H1 (cell line): Measurements from ENCODE around the gene TCL1A. TPM values are rescaled to one million over a fixed set of nuclear protein-coding genes. Genes with fewer than 3 reads are reported as not detected.

Experiments
- CBX5 ChIP-seq: fragments of 300-800, 300-1000 bp; sonication (generic); IDR thresholded peaks from 2 replicates; pipeline ENCODE4 v1.7.1; 2016; ENCODE audit warnings: antibody characterized with exemption, low read length, low read depth
- CHD1 ChIP-seq: IDR thresholded peaks from 2 replicates; pipeline ENCODE4 v1.6.1; 2012; ENCODE audit warnings: low read depth, low read length, improper control_type of control experiment
- CHD7 ChIP-seq: fragments of 300-600 bp; sonication (generic); IDR thresholded peaks from 2 replicates; pipeline ENCODE4 v1.7.1; 2012; ENCODE audit warnings: low read length, moderate library complexity, mild to moderate bottlenecking, inconsistent platforms; ENCODE audit not compliant: insufficient replicate concordance
- CREB1 ChIP-seq: IDR thresholded peaks from 2 replicates; pipeline ENCODE4 v1.6.1; 2012; ENCODE audit warnings: inconsistent platforms
- TEAD4 ChIP-seq: IDR thresholded peaks from 2 replicates; pipeline ENCODE4 v1.6.1; 2012; ENCODE audit warnings: low read depth, low read length, inconsistent platforms, mixed read lengths
- ZNF274 ChIP-seq: IDR thresholded peaks from 2 replicates; pipeline ENCODE4 v1.7.0; 2012; ENCODE audit warnings: low read length, borderline replicate concordance; ENCODE audit errors: extremely low read depth
- polyA plus RNA-seq, 7 experiments: library from polyadenylated mRNA; depleted of rRNA in 3 of 7; stranded (reverse) in 5 of 7; unstranded in 2 of 7; fragments of >200 nt in 5 of 7; fragments of 200-250 nt in 2 of 7; gene quantifications; 1 replicate in 5 of 7; 2 replicates in 1 of 7; 4 replicates in 1 of 7; pipeline versions ENCODE4 v1.2.1 to v1.2.3, GENCODE V29; 2011 to 2013; ENCODE audit warnings: missing spikeins in 2 of 7, mixed read lengths in 2 of 7
- total RNA-seq: library from RNA; stranded (reverse); fragmentation: NEBNext Ultra II Directional; extraction: Animal tissue kit (Norgen Biotek cat#: 25700); gene quantifications from 2 replicates; pipeline ENCODE4 v1.2.1, GENCODE V29; 2021

Gene TCL1A
- total and polyA plus RNA-seq, 2 of the 8 experiments (the other 6 are each of a cell fraction or from before 2014, with no cell fraction given) = 0.35 to 7.6 TPM

GRCh38 chr14:95712398-95712797 is 1.5 kb downstream of the TCL1A start (continued):
- TF ChIP-seq CHD7 = no peak
- TF ChIP-seq ZNF274 = no peak
- TF ChIP-seq TEAD4 = no peak
- no peak for TF ChIP-seq CREB1
- no peak for TF ChIP-seq CHD1
- TF ChIP-seq CBX5 = no peak
